Right hindlimb (tissue), 1 donor: ENCODE data around the gene MRPL34.

Experiments used
- DNase-seq: peaks from one replicate; pipeline ENCODE4 v3.0.0-alpha.2; 2018

MRPL34 gene

GRCh38 chr19:17311455-17312188, 6.0 kb downstream of the MRPL34 start:
- DNase-seq, result peak; percentile 8

GRCh38 chr19:17312189-17313113, 6.8 kb downstream of the MRPL34 start:
- DNase-seq, result no peak

GRCh38 chr19:17314007-17314593, 8.4 kb downstream of the MRPL34 start:
- DNase-seq, result no peak

- no peak for DNase-seq
Observed at GRCh38 chr19:17318966-17319365, 13.3 kb downstream of the MRPL34 start.

- DNase-seq, result no peak
Observed at GRCh38 chr19:17319473-17320238, 14.0 kb downstream of the MRPL34 start.

- DNase-seq, result no peak
Observed at GRCh38 chr19:17320435-17320834, 14.8 kb downstream of the MRPL34 start.

- no peak for DNase-seq
Observed at GRCh38 chr19:17321655-17322489, 16.2 kb downstream of the MRPL34 start.

GRCh38 chr19:17322854-17323253, 17.2 kb downstream of the MRPL34 start:
- DNase-seq, result no peak

GRCh38 chr19:17323300-17323963, 17.8 kb downstream of the MRPL34 start:
- DNase-seq, result no peak

- DNase-seq, result no peak
Observed at GRCh38 chr19:17323964-17324332, 18.3 kb downstream of the MRPL34 start.

GRCh38 chr19:17324357-17325114, 18.9 kb downstream of the MRPL34 start:
- no peak for DNase-seq

GRCh38 chr19:17325133-17325532, 19.5 kb downstream of the MRPL34 start:
- no peak for DNase-seq

- no peak for DNase-seq
Observed at GRCh38 chr19:17325881-17326594, 20.4 kb downstream of the MRPL34 start.

- no peak for DNase-seq
Observed at GRCh38 chr19:17326595-17326966, 20.9 kb downstream of the MRPL34 start.

GRCh38 chr19:17327068-17327653, 21.5 kb downstream of the MRPL34 start:
- no peak for DNase-seq

- peak; percentile 81 for DNase-seq
Observed at GRCh38 chr19:17327654-17328516, 22.2 kb downstream of the MRPL34 start.

GRCh38 chr19:17328517-17329365, 23.1 kb downstream of the MRPL34 start:
- no peak for DNase-seq
